Measurements from ENCODE around the gene PPM1N. TPM values are rescaled to one million over a fixed set of nuclear protein-coding genes. Genes with fewer than 3 reads are reported as not detected.

PPM1N gene
- total and polyA plus RNA-seq, 2 of the 13 experiments (the other 11 are each of a cell fraction or from before 2014, with no cell fraction given) = 0.31 to 1.8 TPM

DNA sequence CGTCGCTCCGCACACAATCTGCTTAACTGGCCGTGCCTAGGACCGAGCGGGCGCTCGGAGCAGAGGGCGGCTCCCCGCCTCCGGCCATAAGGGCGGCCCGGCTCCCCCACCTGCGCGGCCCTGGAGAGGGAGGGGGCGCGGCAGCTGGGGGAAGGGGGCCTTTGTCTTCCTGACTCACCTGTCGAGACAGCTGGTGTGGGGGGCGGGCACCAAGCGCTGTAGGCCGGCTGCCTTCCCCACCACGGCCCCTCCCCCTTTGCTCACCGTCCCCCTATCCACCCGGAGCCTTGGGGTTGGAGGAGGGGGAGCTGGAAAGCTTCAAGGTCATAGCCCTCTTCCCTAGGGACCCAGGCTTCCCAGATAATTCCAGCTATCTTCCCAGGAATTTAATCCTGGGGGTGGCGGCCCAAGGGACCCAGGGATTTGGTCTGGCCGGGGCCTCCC lies 10.2 kb downstream of the PPM1N start (continued):
- TF ChIP-seq ZNF816 (CRISPR knock-in tag; IDR thresholded peaks at IDR 0.05; ENCODE audit: borderline replicate concordance) = no peak
- TF ChIP-seq, protein P1, sequence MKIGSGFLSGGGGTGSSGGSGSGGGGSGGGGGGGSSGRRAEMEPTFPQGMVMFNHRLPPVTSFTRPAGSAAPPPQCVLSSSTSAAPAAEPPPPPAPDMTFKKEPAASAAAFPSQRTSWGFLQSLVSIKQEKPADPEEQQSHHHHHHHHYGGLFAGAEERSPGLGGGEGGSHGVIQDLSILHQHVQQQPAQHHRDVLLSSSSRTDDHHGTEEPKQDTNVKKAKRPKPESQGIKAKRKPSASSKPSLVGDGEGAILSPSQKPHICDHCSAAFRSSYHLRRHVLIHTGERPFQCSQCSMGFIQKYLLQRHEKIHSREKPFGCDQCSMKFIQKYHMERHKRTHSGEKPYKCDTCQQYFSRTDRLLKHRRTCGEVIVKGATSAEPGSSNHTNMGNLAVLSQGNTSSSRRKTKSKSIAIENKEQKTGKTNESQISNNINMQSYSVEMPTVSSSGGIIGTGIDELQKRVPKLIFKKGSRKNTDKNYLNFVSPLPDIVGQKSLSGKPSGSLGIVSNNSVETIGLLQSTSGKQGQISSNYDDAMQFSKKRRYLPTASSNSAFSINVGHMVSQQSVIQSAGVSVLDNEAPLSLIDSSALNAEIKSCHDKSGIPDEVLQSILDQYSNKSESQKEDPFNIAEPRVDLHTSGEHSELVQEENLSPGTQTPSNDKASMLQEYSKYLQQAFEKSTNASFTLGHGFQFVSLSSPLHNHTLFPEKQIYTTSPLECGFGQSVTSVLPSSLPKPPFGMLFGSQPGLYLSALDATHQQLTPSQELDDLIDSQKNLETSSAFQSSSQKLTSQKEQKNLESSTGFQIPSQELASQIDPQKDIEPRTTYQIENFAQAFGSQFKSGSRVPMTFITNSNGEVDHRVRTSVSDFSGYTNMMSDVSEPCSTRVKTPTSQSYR (CRISPR knock-in tag; IDR thresholded peaks at IDR 0.05; ENCODE audit: borderline replicate concordance) = peak; percentile 74; the same call in 1 of the 2 replicates
- TF ChIP-seq FOXP1 (IDR thresholded peaks at IDR 0.05) = no peak
- no peak for TF ChIP-seq FOXP1 (CRISPR knock-in tag; IDR thresholded peaks at IDR 0.05)
- TF ChIP-seq PHF5A (CRISPR knock-in tag; IDR thresholded peaks at IDR 0.05; ENCODE audit: low read depth, unreplicated experiment) = no peak
- no peak for TF ChIP-seq ZSCAN29 (CRISPR knock-in tag; conservative IDR thresholded peaks at IDR 0.05)
- TF ChIP-seq ONECUT2 (CRISPR knock-in tag; IDR thresholded peaks at IDR 0.05) = no peak
- TF ChIP-seq ZNF598 (CRISPR knock-in tag; IDR thresholded peaks at IDR 0.05; ENCODE audit: borderline replicate concordance) = no peak
- no peak for TF ChIP-seq KDM2A (CRISPR knock-in tag; IDR thresholded peaks at IDR 0.05; ENCODE audit: borderline replicate concordance, low read depth)
- TF ChIP-seq, protein P2, sequence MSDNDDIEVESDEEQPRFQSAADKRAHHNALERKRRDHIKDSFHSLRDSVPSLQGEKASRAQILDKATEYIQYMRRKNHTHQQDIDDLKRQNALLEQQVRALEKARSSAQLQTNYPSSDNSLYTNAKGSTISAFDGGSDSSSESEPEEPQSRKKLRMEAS (IDR thresholded peaks at IDR 0.05) = peak; percentile 27; the same call in 1 of the 2 replicates
- no peak for TF ChIP-seq ZNF33A (CRISPR knock-in tag; IDR thresholded peaks at IDR 0.05; ENCODE audit: borderline replicate concordance)
- TF ChIP-seq NPAS2 (CRISPR knock-in tag; IDR thresholded peaks at IDR 0.05; ENCODE audit: borderline replicate concordance) = no peak
- TF ChIP-seq ZNF556 (CRISPR knock-in tag; IDR thresholded peaks at IDR 0.05; ENCODE audit: borderline replicate concordance) = no peak
- TF ChIP-seq ZBTB37 (CRISPR knock-in tag; IDR thresholded peaks at IDR 0.05) = 0 out of 2 replicates have a peak, but pooled peaks have one; percentile 17
- TF ChIP-seq, protein P3, sequence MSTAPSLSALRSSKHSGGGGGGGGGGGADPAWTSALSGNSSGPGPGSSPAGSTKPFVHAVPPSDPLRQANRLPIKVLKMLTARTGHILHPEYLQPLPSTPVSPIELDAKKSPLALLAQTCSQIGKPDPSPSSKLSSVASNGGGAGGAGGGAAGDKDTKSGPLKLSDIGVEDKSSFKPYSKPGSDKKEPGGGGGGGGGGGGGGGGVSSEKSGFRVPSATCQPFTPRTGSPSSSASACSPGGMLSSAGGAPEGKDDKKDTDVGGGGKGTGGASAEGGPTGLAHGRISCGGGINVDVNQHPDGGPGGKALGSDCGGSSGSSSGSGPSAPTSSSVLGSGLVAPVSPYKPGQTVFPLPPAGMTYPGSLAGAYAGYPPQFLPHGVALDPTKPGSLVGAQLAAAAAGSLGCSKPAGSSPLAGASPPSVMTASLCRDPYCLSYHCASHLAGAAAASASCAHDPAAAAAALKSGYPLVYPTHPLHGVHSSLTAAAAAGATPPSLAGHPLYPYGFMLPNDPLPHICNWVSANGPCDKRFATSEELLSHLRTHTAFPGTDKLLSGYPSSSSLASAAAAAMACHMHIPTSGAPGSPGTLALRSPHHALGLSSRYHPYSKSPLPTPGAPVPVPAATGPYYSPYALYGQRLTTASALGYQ (CRISPR knock-in tag; IDR thresholded peaks at IDR 0.05) = 0 out of 2 replicates have a peak, but pooled peaks have one; percentile 10
- TF ChIP-seq ZNF557 (CRISPR knock-in tag; IDR thresholded peaks at IDR 0.05) = no peak
- peak; percentile 68 for TF ChIP-seq SAP130 (CRISPR knock-in tag; IDR thresholded peaks at IDR 0.05; ENCODE audit: low read depth)
- peak; percentile 73 for TF ChIP-seq PATZ1 (CRISPR knock-in tag; IDR thresholded peaks at IDR 0.05)
- TF ChIP-seq ATF7-NPFF (CRISPR knock-in tag; IDR thresholded peaks at IDR 0.05; ENCODE audit: low read depth) = no peak
- TF ChIP-seq CBX1 (IDR thresholded peaks at IDR 0.05; ENCODE audit: low read depth) = no peak
